GM19099 (cell line): Measurements from ENCODE around the gene MYDGF.

Source experiments
- POLR2A ChIP-seq: IDR thresholded peaks from 3 replicates; pipeline ENCODE4 v1.6.1; 2011; ENCODE audit warnings: low read depth; ENCODE audit not compliant: insufficient read length; ENCODE audit errors: extremely low read depth

Gene MYDGF

GRCh38 chr19:4640247-4641000 is 29.7 kb downstream of the MYDGF start:
- TF ChIP-seq POLR2A = no peak

DNA sequence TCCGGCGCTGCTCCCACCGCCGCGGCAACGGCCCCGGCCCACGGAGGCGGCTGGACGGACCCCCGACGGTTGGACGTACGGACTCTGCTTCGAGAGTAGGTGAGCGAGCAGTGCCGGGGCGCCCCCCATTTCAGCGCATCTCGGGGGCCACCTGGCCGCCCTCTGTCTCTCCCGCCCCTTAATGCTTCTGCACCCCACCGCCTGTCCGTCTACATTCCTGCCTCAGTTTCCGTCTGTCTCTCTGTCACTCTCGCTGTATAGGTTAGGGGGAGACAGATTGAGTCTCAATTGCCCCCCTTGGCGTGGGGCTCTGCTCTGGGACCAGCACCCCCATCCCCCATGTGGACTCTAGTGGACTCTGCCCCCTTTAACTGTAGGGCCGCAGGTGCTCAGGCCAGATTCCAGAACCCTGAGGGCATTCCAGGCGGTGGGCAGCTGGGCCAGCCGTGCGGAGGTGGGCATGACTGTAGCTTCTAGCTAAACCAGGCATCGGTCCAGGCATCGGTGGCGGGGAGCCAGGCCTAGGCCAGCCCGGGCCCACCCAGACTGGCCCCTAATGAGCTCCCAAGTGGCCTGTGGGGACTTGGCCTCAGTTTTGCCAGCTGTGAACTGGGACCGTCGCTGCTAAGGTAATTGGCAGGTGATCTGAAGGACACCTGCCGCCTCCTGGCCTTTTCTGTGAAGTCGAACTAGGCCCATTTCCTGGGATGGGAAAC is 30.5 kb downstream of the MYDGF start:
- TF ChIP-seq POLR2A = no peak

DNA sequence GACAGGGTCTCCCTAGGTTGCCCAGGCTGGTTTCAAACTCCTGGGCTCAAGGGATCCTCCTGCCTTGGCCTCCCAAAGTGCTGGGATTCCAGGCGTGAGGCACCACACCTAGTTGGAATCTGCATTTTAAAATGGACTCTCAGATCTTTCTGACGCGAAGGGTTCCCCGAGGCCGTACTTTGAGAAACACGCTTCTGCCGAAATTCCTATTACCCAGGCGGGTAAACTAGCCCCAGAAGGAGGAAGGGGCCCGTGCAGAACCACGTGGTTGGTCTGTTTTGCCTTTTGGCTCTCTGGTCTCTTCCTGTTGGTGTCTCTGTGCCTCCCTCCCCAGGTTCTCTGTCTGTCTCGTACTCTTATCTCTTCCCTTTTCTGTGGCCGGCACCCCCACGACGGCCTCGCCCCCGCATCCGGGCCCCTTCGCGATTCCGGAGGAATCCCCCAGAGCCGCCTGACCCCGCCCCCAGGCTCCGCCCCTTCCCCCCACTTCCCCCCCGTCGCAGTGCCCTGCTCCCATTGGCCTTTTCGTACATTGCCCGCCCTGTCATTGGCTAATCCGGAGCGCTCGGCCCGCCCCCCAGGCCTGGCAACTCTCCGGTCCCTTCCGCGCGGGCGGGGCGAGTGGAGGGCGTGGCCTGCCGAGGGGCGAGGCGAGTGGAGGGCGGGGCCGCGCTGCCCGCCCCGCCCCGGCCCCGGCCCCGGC is 31.2 kb downstream of the MYDGF start, which contains the start of gene TNFAIP8L1:
Gene TNFAIP8L1 (plus strand): TSS at position 689 of the 703 bp plus-strand sequence. CDS start 12,354 bp downstream, outside the sequence.
- peak; percentile 28 for TF ChIP-seq POLR2A

DNA sequence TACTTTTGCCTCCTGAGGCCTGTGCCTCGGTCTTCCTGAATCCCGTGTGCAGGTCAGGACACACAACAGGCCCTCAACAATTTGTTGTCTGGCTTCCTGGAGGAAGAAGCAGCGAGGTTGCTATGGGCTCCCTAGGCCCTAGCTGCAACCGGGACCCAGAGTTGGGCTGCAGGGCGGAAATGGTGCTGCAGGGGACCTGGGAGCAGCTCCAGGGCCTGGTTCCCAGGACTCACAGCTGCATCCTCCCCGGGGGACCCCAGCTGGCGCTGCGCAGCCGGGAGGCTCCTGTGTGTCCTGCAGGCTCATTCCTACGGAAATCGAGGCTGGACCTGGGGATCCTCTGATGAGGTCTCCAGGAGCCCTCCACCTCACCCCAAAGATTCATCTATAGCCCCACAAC is 31.8 kb downstream of the MYDGF start:
- TF ChIP-seq POLR2A = no peak

DNA sequence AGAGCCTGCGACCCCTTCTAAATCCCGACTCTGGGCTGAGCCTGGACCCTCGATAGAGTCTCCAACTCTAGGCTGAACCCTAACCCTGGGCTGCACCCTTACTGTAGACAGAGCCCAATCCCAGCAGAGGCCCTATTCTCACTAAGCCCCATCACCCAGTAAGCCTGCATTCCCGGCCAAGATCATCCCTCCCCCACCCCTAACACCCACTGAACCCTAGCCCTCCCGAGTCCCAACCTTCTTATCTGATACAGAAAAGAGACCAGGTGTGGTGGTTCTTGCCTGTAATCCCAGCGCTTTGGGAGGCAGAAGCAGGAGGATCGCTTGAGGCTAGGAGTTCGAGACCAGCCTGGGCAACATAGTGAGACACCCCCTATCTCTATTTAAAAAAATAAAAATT is 33.4 kb downstream of the MYDGF start:
- no peak for TF ChIP-seq POLR2A

DNA sequence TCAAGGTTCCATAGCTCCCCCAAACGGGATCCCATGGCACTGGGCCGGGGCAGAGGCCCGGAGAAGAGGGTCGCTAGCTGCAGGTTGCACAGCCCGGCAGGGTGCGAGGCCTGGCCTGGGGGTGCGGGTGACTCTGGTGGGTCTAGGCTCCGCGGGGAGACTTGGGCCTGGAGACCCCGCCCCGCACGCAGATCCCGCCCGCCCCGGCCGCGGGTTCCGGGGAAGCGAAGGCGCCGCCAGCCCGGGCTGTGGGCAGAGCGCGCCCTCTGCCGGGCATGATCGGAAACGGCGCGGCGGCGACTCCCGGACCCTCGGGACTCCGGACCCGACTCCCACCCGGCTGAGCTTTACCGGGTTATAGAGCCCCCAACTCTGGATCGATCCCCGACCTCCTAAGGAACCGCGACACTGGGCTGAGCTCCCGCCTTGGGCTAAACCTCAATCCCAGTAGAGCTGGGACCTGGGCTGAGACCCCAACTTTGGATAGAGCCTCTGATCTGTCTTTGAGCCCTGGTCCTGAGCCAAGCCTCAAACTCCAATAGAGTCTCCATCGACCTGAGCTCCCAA is 33.9 kb downstream of the MYDGF start:
- no peak for TF ChIP-seq POLR2A

GRCh38 chr19:4635754-4636116 is 34.4 kb downstream of the MYDGF start:
- TF ChIP-seq POLR2A = no peak

- TF ChIP-seq POLR2A = no peak
Observed at GRCh38 chr19:4633140-4633967, 36.8 kb downstream of the MYDGF start.

DNA sequence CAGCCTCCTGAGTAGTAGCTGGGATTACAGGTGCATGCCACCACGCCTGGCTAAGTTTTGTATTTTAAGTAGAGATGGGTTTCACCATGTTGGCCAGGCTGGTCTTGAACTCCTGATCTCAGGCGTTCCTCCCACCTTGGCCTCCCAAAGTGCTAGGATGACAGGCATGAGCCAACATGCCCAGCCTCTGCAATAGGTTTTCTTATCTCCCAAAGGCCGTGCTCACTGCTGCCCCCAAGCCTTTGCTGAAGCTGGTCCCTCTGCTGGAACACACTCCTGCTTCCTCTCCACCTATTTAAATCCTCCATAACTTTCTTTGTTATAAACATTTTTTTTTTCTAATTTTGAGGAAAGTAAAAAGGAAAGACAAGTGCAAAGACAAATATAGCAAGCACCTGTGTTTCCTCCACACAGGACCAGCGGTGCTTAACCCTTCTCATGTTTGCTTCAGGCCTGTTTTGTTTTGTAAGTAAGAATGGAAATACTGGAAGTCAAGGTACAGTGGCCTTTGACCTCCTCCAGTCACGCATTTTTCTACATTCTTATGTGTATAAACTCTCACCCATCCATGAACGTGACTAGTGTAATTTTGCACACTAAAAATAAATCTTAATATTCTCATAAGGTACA is 45.3 kb downstream of the MYDGF start:
- TF ChIP-seq POLR2A = no peak

GRCh38 chr19:4624301-4624700 is 45.8 kb downstream of the MYDGF start:
- no peak for TF ChIP-seq POLR2A

GRCh38 chr19:4622695-4623421 is 47.3 kb downstream of the MYDGF start:
- no peak for TF ChIP-seq POLR2A

- no peak for TF ChIP-seq POLR2A
Observed at GRCh38 chr19:4620675-4621074, 49.5 kb downstream of the MYDGF start.

GRCh38 chr19:4619668-4620294 is 50.4 kb downstream of the MYDGF start:
- no peak for TF ChIP-seq POLR2A
